PFSK-1 (cell line): ENCODE measurements around the gene CEACAM7.

ENCODE experiments used
- FOXP2 ChIP-seq: optimal IDR thresholded peaks from 2 replicates; pipeline ENCODE3; 2011; ENCODE audit warnings: borderline replicate concordance, control low read depth, inconsistent platforms; ENCODE audit not compliant: insufficient read depth; ENCODE audit errors: extremely low read length, extremely low read depth
- POLR2AphosphoS5 ChIP-seq: IDR thresholded peaks from 2 replicates; pipeline ENCODE4 v1.6.1; 2012; ENCODE audit warnings: low read depth, mild to moderate bottlenecking, control low read depth, low read length, moderate library complexity
- REST ChIP-seq, 2 experiments: IDR thresholded peaks; 2 replicates each; pipeline versions ENCODE4 v1.6.1 to v1.8.0; 2011 to 2012; ENCODE audit warnings: low read depth in 2 of 2, low read length in 2 of 2, control low read depth in 1 of 2, inconsistent platforms in 1 of 2, mild to moderate bottlenecking in 1 of 2, moderate library complexity in 1 of 2; ENCODE audit not compliant: insufficient read depth in 1 of 2
- SIN3A ChIP-seq: IDR thresholded peaks from 2 replicates; pipeline ENCODE4 v1.6.1; 2012; ENCODE audit warnings: mild to moderate bottlenecking, low read length, moderate library complexity, borderline replicate concordance; ENCODE audit not compliant: insufficient read depth
- TAF1 ChIP-seq: IDR thresholded peaks from 2 replicates; pipeline ENCODE4 v1.6.1; 2012; ENCODE audit warnings: low read length, control low read depth, borderline replicate concordance; ENCODE audit not compliant: insufficient read depth

The CEACAM7 gene

GRCh38 chr19:41641879-41642485 lies 46.1 kb downstream of the CEACAM7 start:
- TF ChIP-seq SIN3A: no peak
- TF ChIP-seq TAF1: no peak
- no peak for TF ChIP-seq FOXP2
- TF ChIP-seq REST (IDR thresholded peaks at IDR 0.05; ENCODE audit: insufficient read depth in 1 of 2, low read depth in 2 of 2, low read length in 2 of 2): no peak
- TF ChIP-seq POLR2AphosphoS5: no peak

GRCh38 chr19:41638641-41639081 lies 49.4 kb downstream of the CEACAM7 start:
- no peak for TF ChIP-seq POLR2AphosphoS5
- no peak for TF ChIP-seq FOXP2
- TF ChIP-seq REST (IDR thresholded peaks at IDR 0.05; ENCODE audit: insufficient read depth in 1 of 2, low read depth in 2 of 2, low read length in 2 of 2): no peak
- TF ChIP-seq TAF1: no peak
- no peak for TF ChIP-seq SIN3A

- TF ChIP-seq POLR2AphosphoS5 (no peak), SIN3A (no peak)
Measured at GRCh38 chr19:41637484-41637883, 50.6 kb downstream of the CEACAM7 start.

GRCh38 chr19:41627966-41628675 lies 59.9 kb downstream of the CEACAM7 start:
- no peak for TF ChIP-seq REST (IDR thresholded peaks at IDR 0.05; ENCODE audit: insufficient read depth in 1 of 2, low read depth in 2 of 2, low read length in 2 of 2)
- no peak for TF ChIP-seq SIN3A
- no peak for TF ChIP-seq TAF1
- no peak for TF ChIP-seq FOXP2
- TF ChIP-seq POLR2AphosphoS5: no peak

- TF ChIP-seq REST (IDR thresholded peaks at IDR 0.05; ENCODE audit: insufficient read depth in 1 of 2, low read depth in 2 of 2, low read length in 2 of 2): no peak
- no peak for TF ChIP-seq TAF1
- no peak for TF ChIP-seq FOXP2
- no peak for TF ChIP-seq POLR2AphosphoS5
- no peak for TF ChIP-seq SIN3A
Measured at GRCh38 chr19:41626877-41627276, 61.2 kb downstream of the CEACAM7 start, which contains the start of gene CEACAM4. Gene CEACAM4, minus strand, starts transcription at chr19:41627074. Its CDS starts 111 bp downstream, at chr19:41626963.
